H1 (cell line): Measurements from ENCODE around the gene TRIM38. TPM values are rescaled to one million over a fixed set of nuclear protein-coding genes. Genes with fewer than 3 reads are reported as not detected.

ENCODE experiments used
- CTCF ChIA-PET: fragments of 300-600 bp; sonication (Branson Sonifier 250); formaldehyde crosslinking; loops from one replicate; lab custom pipeline; 2021; ENCODE audit not compliant: partially characterized antibody; lab: Charles Lee
- POLR2A ChIA-PET: fragments of 300-600 bp; sonication (Branson Sonifier 250); formaldehyde crosslinking; loops from one replicate; lab custom pipeline; 2021; ENCODE audit warnings: inconsistent platforms; ENCODE audit not compliant: partially characterized antibody; lab: Charles Lee
- DNase-seq, 2 experiments: peaks; one replicate each; pipeline versions ENCODE4 v3.0.0 to v3.0.0-alpha.2; 2010 to 2022; ENCODE audit warnings: low spot score in 2 of 2, low read depth in 1 of 2, mixed read lengths in 1 of 2
- FAIRE-seq: peaks from 2 replicates; lab custom pipeline; 2011; peaks lifted over from hg19 to GRCh38; lab: Jason Lieb, UNC
- H2AFZ ChIP-seq: 2 replicates; pipeline ENCODE4 v1.8.1; 2012; ENCODE audit warnings: low read length, inconsistent platforms
- H2AK5ac ChIP-seq: 2 replicates; pipeline ENCODE4 v1.6.1; 2013; ENCODE audit warnings: low read depth, low read length
- H2BK120ac ChIP-seq: replicated peaks from 2 replicates; pipeline ENCODE3; 2013; ENCODE audit warnings: low read depth, low read length, inconsistent platforms
- H2BK12ac ChIP-seq: 2 replicates; pipeline ENCODE4 v1.6.1; 2013; ENCODE audit warnings: low read depth, low read length
- H2BK15ac ChIP-seq: 2 replicates; pipeline ENCODE4 v1.6.1; 2013; ENCODE audit warnings: low read length
- H2BK20ac ChIP-seq: 2 replicates; pipeline ENCODE4 v1.6.1; 2013; ENCODE audit warnings: low read length
- H2BK5ac ChIP-seq: 2 replicates; pipeline ENCODE4 v1.6.1; 2013; ENCODE audit warnings: low read depth, low read length
- H3K14ac ChIP-seq: 2 replicates; pipeline ENCODE4 v1.6.1; 2013; ENCODE audit warnings: inconsistent platforms; ENCODE audit not compliant: insufficient read length
- H3K18ac ChIP-seq: 2 replicates; pipeline ENCODE4 v1.6.1; 2013; ENCODE audit warnings: low read length; ENCODE audit errors: extremely low read depth
- H3K23ac ChIP-seq: 2 replicates; pipeline ENCODE4 v1.6.1; 2013; ENCODE audit warnings: inconsistent platforms; ENCODE audit not compliant: insufficient read length
- H3K23me2 ChIP-seq: 2 replicates; pipeline ENCODE4 v1.6.1; 2013; ENCODE audit warnings: low read depth, low read length
- H3K27ac ChIP-seq: 2 replicates; pipeline ENCODE4 v1.6.1; 2011; ENCODE audit warnings: low read depth, low read length, inconsistent platforms
- H3K27me3 ChIP-seq, 4 experiments: replicated peaks in 1 of 4; 1 replicate in 1 of 4; 2 replicates in 3 of 4; pipeline versions ENCODE4 v1.6.1 to v1.8.1; 2011 to 2013; ENCODE audit warnings: low read length in 3 of 4, mild to moderate bottlenecking in 3 of 4, inconsistent platforms in 2 of 4, mixed read lengths in 2 of 4, moderate library complexity in 1 of 4; ENCODE audit not compliant: control insufficient read depth in 3 of 4, insufficient read depth in 3 of 4; ENCODE audit errors: extremely low read depth in 1 of 4
- H3K36me3 ChIP-seq, 4 experiments: 2 replicates each; pipeline versions ENCODE4 v1.6.1 to v1.8.1; 2011 to 2013; ENCODE audit warnings: mild to moderate bottlenecking in 4 of 4, low read length in 3 of 4, moderate library complexity in 2 of 4, control low read depth in 1 of 4, inconsistent platforms in 1 of 4; ENCODE audit not compliant: insufficient read depth in 4 of 4, control insufficient read depth in 2 of 4
- H3K4ac ChIP-seq: replicated peaks from 2 replicates; pipeline ENCODE3; 2013; ENCODE audit warnings: low read length, low read depth, mixed read lengths, inconsistent platforms; ENCODE audit not compliant: insufficient read length
- H3K4me1 ChIP-seq, 4 experiments: replicated peaks in 1 of 4; 1 replicate in 1 of 4; 2 replicates in 3 of 4; pipeline versions ENCODE4 v1.6.1 to v1.8.1; 2011 to 2013; ENCODE audit warnings: low read length in 3 of 4, inconsistent platforms in 2 of 4, mixed read lengths in 1 of 4; ENCODE audit not compliant: insufficient read depth in 4 of 4, control insufficient read depth in 3 of 4
- H3K4me2 ChIP-seq, 2 experiments: 2 replicates each; pipeline versions ENCODE4 v1.6.1 to v1.8.1; 2011 to 2013; ENCODE audit warnings: low read depth in 2 of 2, low read length in 2 of 2, control low read depth in 1 of 2, inconsistent platforms in 1 of 2, mild to moderate bottlenecking in 1 of 2; ENCODE audit not compliant: insufficient read depth in 1 of 2
- H3K4me3 ChIP-seq, 4 experiments: fragments of 200-600, 300-600 bp in 1 of 4; sonication (generic), shearing (Covaris generic), sonication (Bioruptor Twin) in 1 of 4; 2 replicates each; pipeline versions ENCODE4 v1.5.1 to v1.8.1; 2011 to 2016; ENCODE audit warnings: low read length in 4 of 4, low read depth in 3 of 4, control low read depth in 2 of 4, inconsistent platforms in 2 of 4, mild to moderate bottlenecking in 2 of 4, mixed read lengths in 1 of 4, moderate library complexity in 1 of 4; ENCODE audit not compliant: insufficient read depth in 2 of 4; ENCODE audit errors: extremely low read depth in 1 of 4
- H3K56ac ChIP-seq: replicated peaks from 2 replicates; pipeline ENCODE3; 2013; ENCODE audit warnings: low read depth, mild to moderate bottlenecking, mixed read lengths, low read length, inconsistent platforms; ENCODE audit not compliant: insufficient read length
- H3K79me1 ChIP-seq: 2 replicates; pipeline ENCODE4 v1.6.1; 2013; ENCODE audit warnings: low read depth, low read length, control low read depth
- H3K79me2 ChIP-seq, 2 experiments: 2 replicates each; pipeline versions ENCODE4 v1.6.1 to v1.8.1; 2012 to 2013; ENCODE audit warnings: low read length in 2 of 2, mild to moderate bottlenecking in 2 of 2, inconsistent platforms in 1 of 2; ENCODE audit not compliant: insufficient read depth in 2 of 2, control insufficient read depth in 1 of 2
- H3K9ac ChIP-seq, 4 experiments: replicated peaks in 1 of 4; 1 replicate in 1 of 4; 2 replicates in 3 of 4; pipeline versions ENCODE4 v1.6.1 to v1.8.1; 2011 to 2013; ENCODE audit warnings: low read depth in 3 of 4, low read length in 3 of 4, control low read depth in 2 of 4, mild to moderate bottlenecking in 2 of 4, moderate library complexity in 2 of 4, inconsistent platforms in 1 of 4; ENCODE audit errors: extremely low read depth in 1 of 4
- H3K9me3 ChIP-seq, 2 experiments: 2 replicates each; pipeline versions ENCODE4 v1.6.1 to v1.8.1; 2012 to 2013; ENCODE audit warnings: mild to moderate bottlenecking in 2 of 2, moderate library complexity in 2 of 2, control low read depth in 1 of 2, inconsistent platforms in 1 of 2, low read depth in 1 of 2, low read length in 1 of 2, mixed read lengths in 1 of 2; ENCODE audit not compliant: insufficient read depth in 2 of 2
- H4K20me1 ChIP-seq, 2 experiments: replicated peaks in 1 of 2; 2 replicates each; pipeline versions ENCODE3 to v1.8.1; 2011 to 2013; ENCODE audit warnings: inconsistent platforms in 2 of 2, low read length in 2 of 2, mild to moderate bottlenecking in 1 of 2; ENCODE audit not compliant: insufficient read depth in 2 of 2, control insufficient read depth in 1 of 2
- H4K5ac ChIP-seq: 2 replicates; pipeline ENCODE4 v1.6.1; 2013; ENCODE audit warnings: low read length, low read depth, mixed read lengths, inconsistent platforms; ENCODE audit not compliant: insufficient read length
- H4K8ac ChIP-seq: 2 replicates; pipeline ENCODE4 v1.8.0; 2013; ENCODE audit warnings: mild to moderate bottlenecking, moderate library complexity, low read length, inconsistent platforms; ENCODE audit not compliant: insufficient read depth; ENCODE audit errors: extremely low read depth
- H4K91ac ChIP-seq: replicated peaks from 2 replicates; pipeline ENCODE3; 2013; ENCODE audit warnings: low read length, mixed read lengths, inconsistent platforms; ENCODE audit not compliant: insufficient read length
- EGR1 ChIP-seq: IDR thresholded peaks from 2 replicates; pipeline ENCODE4 v1.6.1; 2011; ENCODE audit warnings: low read depth, low read length, borderline replicate concordance
- EP300 ChIP-seq, 2 experiments: IDR thresholded peaks; 1 replicate in 1 of 2; 2 replicates in 1 of 2; pipeline ENCODE4 v1.6.1; 2011 to 2012; ENCODE audit warnings: low read depth in 2 of 2, low read length in 2 of 2, mild to moderate bottlenecking in 2 of 2, borderline replicate concordance in 1 of 2, inconsistent platforms in 1 of 2, moderate library complexity in 1 of 2
- POLR2A ChIP-seq, 2 experiments: IDR thresholded peaks; 1 replicate in 1 of 2; 2 replicates in 1 of 2; pipeline ENCODE4 v1.6.1; 2011; ENCODE audit warnings: low read depth in 2 of 2, low read length in 2 of 2, mild to moderate bottlenecking in 2 of 2; ENCODE audit errors: control extremely low read depth in 1 of 2
- WGBS, 2 experiments: shearing (Covaris generic) in 1 of 2; methylation state at CpG; one replicate each; pipeline versions ENCODE4 v1.1.6 to v1.1.7; 2013 to 2015; ENCODE audit warnings: low lambda C conversion rate in 2 of 2, mixed read lengths in 2 of 2, inconsistent platforms in 1 of 2, low coverage in 1 of 2, missing lambda C conversion rate in 1 of 2; ENCODE audit not compliant: insufficient replicate concordance in 2 of 2, insufficient coverage in 1 of 2, insufficient read length in 1 of 2; ENCODE audit errors: extremely low coverage in 1 of 2, missing lambda C conversion rate in 1 of 2; 5-methylcytosine and 5-hydroxymethylcytosine counted together
- polyA plus RNA-seq, 7 experiments: library from polyadenylated mRNA; depleted of rRNA in 3 of 7; stranded (reverse) in 5 of 7; unstranded in 2 of 7; fragments of >200 nt in 5 of 7; fragments of 200-250 nt in 2 of 7; gene quantifications; 1 replicate in 5 of 7; 2 replicates in 1 of 7; 4 replicates in 1 of 7; pipeline versions ENCODE4 v1.2.1 to v1.2.3, GENCODE V29; 2011 to 2013; ENCODE audit warnings: missing spikeins in 2 of 7, mixed read lengths in 2 of 7
- total RNA-seq: library from RNA; stranded (reverse); fragmentation: NEBNext Ultra II Directional; extraction: Animal tissue kit (Norgen Biotek cat#: 25700); gene quantifications from 2 replicates; pipeline ENCODE4 v1.2.1, GENCODE V29; 2021

The TRIM38 gene
- total and polyA plus RNA-seq, 2 of the 8 experiments (the other 6 are each of a cell fraction or from before 2014, with no cell fraction given) = 0.43 to 0.56 TPM

GRCh38 chr6:25918083-25918683, 44.4 kb upstream of the TRIM38 start:
- Histone ChIP-seq H3K27ac (no peak overlapping the region), H4K5ac (no peak overlapping the region), H2BK5ac (no peak overlapping the region), H3K4ac (no peak overlapping the region), H3K23me2 (no peaks in the 10 kb centered on the region), H3K56ac (no peak overlapping the region), H3K4me1 (no peaks in the 10 kb centered on the region), H3K9me3 (no peaks in the 10 kb centered on the region), H3K27me3 (no peaks in the 10 kb centered on the region), H2AFZ (no peak overlapping the region), H2AK5ac (no peak overlapping the region), H3K36me3 (no peaks in the 10 kb centered on the region), H3K14ac (no peak overlapping the region), H3K4me2 (no peak overlapping the region), H4K91ac (no peak overlapping the region), H4K20me1 (no peaks in the 10 kb centered on the region), H3K79me2 (no peaks in the 10 kb centered on the region), H3K4me3 (no peak overlapping the region), H3K79me1 (no peaks in the 10 kb centered on the region), H3K9ac (no peak overlapping the region), H3K23ac (no peak overlapping the region), H2BK12ac (no peak overlapping the region), H2BK15ac (no peak overlapping the region), H2BK120ac (no peak overlapping the region), H4K8ac (no peak overlapping the region), H2BK20ac (no peak overlapping the region), H3K18ac (no peak overlapping the region)
- CTCF ChIA-PET = no interaction called here
- DNase-seq (no peak), FAIRE-seq (no peak)
- POLR2A ChIA-PET = no interaction called here
- WGBS, 2 experiments = 88% methylated on average over 5 of the region's 5 CpGs; no CpG with 5 or more reads in 1 of the 2 experiments
- no peak for TF ChIP-seq EGR1
- no peak for TF ChIP-seq EP300 (IDR thresholded peaks at IDR 0.05; ENCODE audit: borderline replicate concordance in 1 of 2, low read depth in 2 of 2, low read length in 2 of 2)
- TF ChIP-seq POLR2A (IDR thresholded peaks at IDR 0.05; ENCODE audit: control extremely low read depth in 1 of 2, low read depth in 2 of 2, low read length in 2 of 2) = no peak
